Esophagus muscularis mucosa (tissue), 4 donors: ENCODE data around the gene TRIM33. TPM values are rescaled to one million over a fixed set of nuclear protein-coding genes. Genes with fewer than 3 reads are reported as not detected.
"Not testable (repeated sequence)": the region's sequence is repeated elsewhere in the genome, so short reads cannot be mapped to it uniquely, and the experiment has no call there.

ENCODE experiments used
- DNase-seq: peaks from one replicate; pipeline ENCODE4 v3.0.0-alpha.2; 2017; ENCODE audit errors: extremely low spot score
- H3K27ac ChIP-seq, 4 donors: fragments of 200-600 bp; sonication (generic); replicated peaks in 1 of 4; 1 replicate in 3 of 4; 2 replicates in 1 of 4; pipeline ENCODE4 v1.5.1; 2016 to 2019; ENCODE audit warnings: mild to moderate bottlenecking in 1 of 4
- H3K27me3 ChIP-seq, 4 donors: fragments of 200-600 bp; sonication (generic); one replicate each; pipeline versions ENCODE4 v1.5.1 to v1.6.0; 2016 to 2019
- H3K36me3 ChIP-seq, 4 donors: fragments of 200-600 bp; sonication (generic); one replicate each; pipeline ENCODE4 v1.5.1; 2016 to 2019
- H3K4me1 ChIP-seq, 4 donors: fragments of 200-600 bp; sonication (generic); one replicate each; pipeline ENCODE4 v1.5.1; 2016 to 2019
- H3K4me3 ChIP-seq, 4 donors: fragments of 200-600 bp; sonication (generic); 1 replicate in 2 of 4; 2 replicates in 2 of 4; pipeline ENCODE4 v1.5.1; 2016 to 2019; ENCODE audit warnings: mild to moderate bottlenecking in 4 of 4, moderate library complexity in 1 of 4
- H3K9me3 ChIP-seq, 4 donors: fragments of 200-600 bp; sonication (generic); 1 replicate in 3 of 4; 2 replicates in 1 of 4; pipeline ENCODE4 v1.5.1; 2016 to 2019
- EP300 ChIP-seq: sonication (generic); formaldehyde crosslinking; IDR thresholded peaks from one replicate; pipeline ENCODE4 v1.6.1; 2017; ENCODE audit warnings: antibody characterized with exemption
- POLR2A ChIP-seq: fragments of 450-650 bp; IDR thresholded peaks from one replicate; pipeline ENCODE4 v1.6.1; 2017; ENCODE audit warnings: antibody characterized with exemption, moderate library complexity, mild to moderate bottlenecking, low read depth
- POLR2AphosphoS5 ChIP-seq, 2 donors: sonication (generic); formaldehyde crosslinking; IDR thresholded peaks; one replicate each; pipeline ENCODE4 v1.6.1; 2017; ENCODE audit warnings: antibody characterized with exemption in 2 of 2
- WGBS: methylation state at CpG from one replicate; pipeline ENCODE4 v1.1.5; 2018; 5-methylcytosine and 5-hydroxymethylcytosine counted together
- intact Hi-C: fragments of 100-400 bp; cut with DNase I; formaldehyde crosslinking; loops from one replicate; pipeline ENCODE4 v1.15.1; 2023
- total RNA-seq, 4 donors: library from RNA; depleted of rRNA; stranded (reverse); fragments of >200 nt; gene quantifications; one replicate each; pipeline versions ENCODE4 v1.1.0 to v1.2.1, GENCODE V29; 2016
- TF ChIP-seq, protein P1 (sequence below), 3 experiments: fragments of 200-600 bp in 2 of 3; fragments of 450-650 bp in 1 of 3; sonication (generic) in 2 of 3; IDR thresholded peaks; one replicate each; pipeline ENCODE4 v1.5.1; 2017 to 2019; ENCODE audit warnings: antibody characterized with exemption in 3 of 3, mild to moderate bottlenecking in 2 of 3, moderate library complexity in 1 of 3

Gene TRIM33
- total RNA-seq, 4 donors from 2014 or later, result 28.0 to 36.6 (median 29.5) TPM

DNA sequence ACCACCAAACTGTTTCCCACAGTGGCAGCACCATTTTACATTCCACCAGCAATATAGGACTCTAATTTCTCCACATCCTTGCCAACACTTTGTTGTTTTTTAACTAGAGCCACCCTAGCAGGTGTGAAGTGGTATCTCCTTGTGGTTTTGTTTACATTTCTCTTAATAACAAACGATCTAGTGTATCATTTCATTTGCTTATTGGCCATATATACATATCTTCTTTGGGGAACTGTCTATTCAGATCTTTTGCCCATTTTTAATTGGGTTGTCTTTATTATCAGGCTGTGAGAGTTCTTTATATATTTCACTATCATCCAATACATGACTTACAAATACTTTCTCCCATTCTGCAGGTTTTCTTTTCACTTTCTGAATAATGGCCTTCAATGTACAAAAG is 18.0 kb downstream of the TRIM33 start:
- Histone ChIP-seq H3K4me1 (peaks cover 10 to 34% (median 28%) of the 10 kb centered on the region in 4 donors), H3K36me3 (no peaks in the 10 kb centered on the region), H3K27me3 (no peaks in the 10 kb centered on the region), H3K4me3 (no peak overlapping the region), H3K9me3 (no peaks in the 10 kb centered on the region), H3K27ac (no peak overlapping the region)
- no peak for TF ChIP-seq EP300
- intact Hi-C loops, result no loop called here
- 93% methylated on average over 1 of the region's 1 CpG for WGBS
- no peak for DNase-seq

DNA sequence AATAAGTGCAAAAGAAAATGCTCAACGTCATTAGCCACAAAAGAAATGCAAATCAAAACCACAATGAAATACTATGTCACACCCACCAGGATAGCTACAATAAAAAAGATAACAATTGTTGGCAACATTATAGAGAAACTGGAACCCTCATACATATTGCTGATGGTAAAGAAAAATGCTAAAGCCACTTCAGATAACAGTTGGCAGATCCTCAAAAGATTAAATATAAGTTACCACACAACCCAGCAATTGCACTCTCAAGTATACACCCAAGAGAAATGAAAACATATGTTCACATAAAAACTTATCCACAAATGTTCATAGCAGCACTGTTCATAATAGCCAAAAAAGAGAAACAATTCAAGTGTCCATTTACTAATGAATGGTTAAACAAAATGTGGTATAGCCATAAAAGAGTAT is 20.7 kb downstream of the TRIM33 start:
- intact Hi-C loops, result no loop called here
- Histone ChIP-seq H3K36me3 (no peaks in the 10 kb centered on the region), H3K9me3 (no peaks in the 10 kb centered on the region), H3K27me3 (no peaks in the 10 kb centered on the region), H3K27ac (no peak overlapping the region), H3K4me3 (no peak overlapping the region), H3K4me1 (peaks cover 5 to 13% (median 8%) of the 10 kb centered on the region in 4 donors)
- WGBS, result 61% methylated on average over 1 of the region's 1 CpG
- TF ChIP-seq POLR2AphosphoS5 (IDR thresholded peaks at IDR 0.05), result no peak
- no peak for TF ChIP-seq EP300
- TF ChIP-seq, protein P1, sequence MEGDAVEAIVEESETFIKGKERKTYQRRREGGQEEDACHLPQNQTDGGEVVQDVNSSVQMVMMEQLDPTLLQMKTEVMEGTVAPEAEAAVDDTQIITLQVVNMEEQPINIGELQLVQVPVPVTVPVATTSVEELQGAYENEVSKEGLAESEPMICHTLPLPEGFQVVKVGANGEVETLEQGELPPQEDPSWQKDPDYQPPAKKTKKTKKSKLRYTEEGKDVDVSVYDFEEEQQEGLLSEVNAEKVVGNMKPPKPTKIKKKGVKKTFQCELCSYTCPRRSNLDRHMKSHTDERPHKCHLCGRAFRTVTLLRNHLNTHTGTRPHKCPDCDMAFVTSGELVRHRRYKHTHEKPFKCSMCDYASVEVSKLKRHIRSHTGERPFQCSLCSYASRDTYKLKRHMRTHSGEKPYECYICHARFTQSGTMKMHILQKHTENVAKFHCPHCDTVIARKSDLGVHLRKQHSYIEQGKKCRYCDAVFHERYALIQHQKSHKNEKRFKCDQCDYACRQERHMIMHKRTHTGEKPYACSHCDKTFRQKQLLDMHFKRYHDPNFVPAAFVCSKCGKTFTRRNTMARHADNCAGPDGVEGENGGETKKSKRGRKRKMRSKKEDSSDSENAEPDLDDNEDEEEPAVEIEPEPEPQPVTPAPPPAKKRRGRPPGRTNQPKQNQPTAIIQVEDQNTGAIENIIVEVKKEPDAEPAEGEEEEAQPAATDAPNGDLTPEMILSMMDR (IDR thresholded peaks at IDR 0.05), result no peak
- no peak for TF ChIP-seq POLR2A
- no peak for DNase-seq

DNA sequence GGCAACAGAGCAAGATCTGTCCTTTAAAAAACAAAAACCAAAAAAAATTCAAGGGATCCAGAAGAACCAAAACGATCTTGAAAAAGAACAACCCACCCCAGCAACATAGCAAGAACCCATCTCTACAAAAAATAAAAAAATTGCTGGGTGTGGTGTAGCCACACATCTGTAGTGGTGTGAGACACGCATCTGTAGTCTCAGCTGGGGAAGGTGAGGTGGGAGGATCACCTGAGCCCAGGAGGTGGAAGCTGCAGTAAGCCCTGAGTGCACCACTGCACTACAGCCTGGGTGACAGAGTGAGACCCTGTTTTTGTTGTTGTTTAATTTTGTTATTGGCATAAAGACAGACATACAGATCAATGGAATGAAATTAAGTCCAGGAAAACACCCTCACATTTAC is 22.3 kb downstream of the TRIM33 start:
- H3K9me3 ChIP-seq, result no peaks in the 10 kb centered on the region
- peaks cover 0 to 5% (median 4%) of the 10 kb centered on the region in 4 donors for H3K4me1 ChIP-seq
- no peak for DNase-seq
- no peak overlapping the region for H3K4me3 ChIP-seq
- intact Hi-C loops, result no loop called here
- TF ChIP-seq EP300 (no peak), POLR2A (no peak), POLR2AphosphoS5 (IDR thresholded peaks at IDR 0.05) (no peak)
- TF ChIP-seq, protein P1 (IDR thresholded peaks at IDR 0.05), result no peak
- no peaks in the 10 kb centered on the region for H3K36me3 ChIP-seq
- H3K27me3 ChIP-seq, result no peaks in the 10 kb centered on the region
- H3K27ac ChIP-seq, result no peak overlapping the region
- WGBS, result 85% methylated on average over 2 of the region's 2 CpGs

DNA sequence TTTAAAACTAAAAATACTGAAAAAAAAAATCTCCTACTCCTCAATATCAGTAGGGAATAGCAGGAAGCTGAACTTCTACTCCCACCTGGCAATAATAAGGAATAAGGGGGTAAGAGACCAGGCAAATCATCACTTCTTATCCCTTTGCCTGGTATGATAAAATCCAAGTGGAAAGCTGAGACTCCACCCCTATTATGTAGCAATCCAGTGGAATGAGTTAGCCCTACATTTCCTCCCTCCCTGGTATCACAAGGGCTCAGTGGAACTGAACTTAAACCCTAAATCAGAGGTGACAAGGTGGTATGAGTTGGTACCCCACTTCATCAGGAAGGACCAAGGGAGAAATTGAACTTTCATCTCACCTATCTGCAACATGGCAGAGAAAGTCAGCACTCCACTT is 25.7 kb downstream of the TRIM33 start:
- Histone ChIP-seq H3K4me3 (no peak overlapping the region), H3K4me1 (peaks cover 0 to 9% (median 5%) of the 10 kb centered on the region in 4 donors), H3K9me3 (no peaks in the 10 kb centered on the region), H3K27me3 (no peaks in the 10 kb centered on the region), H3K27ac (no peak overlapping the region), H3K36me3 (no peaks in the 10 kb centered on the region)
- TF ChIP-seq POLR2AphosphoS5 (IDR thresholded peaks at IDR 0.05) (no peak), POLR2A (no peak), EP300 (no peak)
- TF ChIP-seq, protein P1 (IDR thresholded peaks at IDR 0.05), result no peak
- intact Hi-C loops, result no loop called here
- DNase-seq, result no peak

DNA sequence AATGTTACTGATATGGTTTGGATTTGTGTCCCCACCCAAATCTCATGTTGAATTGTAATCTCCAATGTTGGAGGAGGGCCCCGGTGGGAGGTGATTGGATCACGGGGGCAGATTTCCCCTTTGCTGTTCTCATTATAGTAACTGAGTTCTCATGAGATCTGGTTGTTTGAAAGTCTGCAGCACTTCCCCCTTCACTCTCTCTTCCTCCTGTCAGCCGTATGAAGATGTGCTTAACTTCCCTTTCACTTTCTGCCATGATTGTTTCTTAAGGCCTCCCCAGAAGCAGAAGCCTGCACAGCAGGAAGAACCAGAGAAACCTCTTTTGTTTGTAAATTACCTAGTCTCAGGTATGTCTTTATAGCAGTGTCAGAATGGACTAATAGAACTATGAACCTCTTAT is 28.4 kb downstream of the TRIM33 start:
- Histone ChIP-seq H3K4me1 (peaks cover 5 to 14% (median 7%) of the 10 kb centered on the region in 4 donors), H3K27me3 (no peaks in the 10 kb centered on the region), H3K9me3 (no peaks in the 10 kb centered on the region), H3K27ac (no peak overlapping the region), H3K4me3 (no peak overlapping the region), H3K36me3 (no peaks in the 10 kb centered on the region)
- TF ChIP-seq POLR2A (no peak), POLR2AphosphoS5 (IDR thresholded peaks at IDR 0.05) (no peak), EP300 (no peak)
- TF ChIP-seq, protein P1 (IDR thresholded peaks at IDR 0.05), result no peak
- DNase-seq, result no peak
- intact Hi-C loops, result no loop called here
- 70% methylated on average over 3 of the region's 3 CpGs for WGBS

DNA sequence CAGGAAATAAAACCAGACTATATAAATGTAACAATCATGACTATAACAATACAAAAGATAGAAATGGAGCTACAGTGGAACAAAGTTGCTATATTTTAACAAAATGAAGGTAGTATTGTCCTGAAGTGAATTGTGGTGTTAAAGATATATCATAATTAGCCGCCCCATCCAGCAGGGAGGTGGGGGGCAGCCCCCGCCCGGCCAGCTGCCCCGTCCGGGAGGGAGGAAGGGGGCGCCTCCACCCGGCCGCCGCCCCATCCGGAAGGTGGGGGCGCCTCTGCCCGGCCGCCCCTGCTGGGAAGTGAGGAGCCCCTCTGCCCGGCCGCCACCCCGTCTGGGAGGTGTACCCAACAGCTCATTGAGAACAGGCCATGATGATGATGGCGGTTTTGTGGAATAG is 31.4 kb downstream of the TRIM33 start:
- H3K9me3 ChIP-seq, intact Hi-C loops, H3K36me3 ChIP-seq, H3K27me3 ChIP-seq, H3K4me3 ChIP-seq, DNase-seq, H3K27ac ChIP-seq: not testable (repeated sequence)
- peaks cover 0 to 21% (median 9%) of the 10 kb centered on the region in 4 donors for H3K4me1 ChIP-seq
- 94% methylated on average over 16 of the region's 17 CpGs for WGBS
